ENCODE data around the gene AMD1. TPM values are rescaled to one million over a fixed set of nuclear protein-coding genes. Genes with fewer than 3 reads are reported as not detected.
"Not testable (repeated sequence)": the region's sequence is repeated elsewhere in the genome, so short reads cannot be mapped to it uniquely, and the experiment has no call there.

The AMD1 gene
- 114 and 144 TPM in 2 replicates for total RNA-seq (2014; rRNA removed; shearing (Covaris generic))

DNA sequence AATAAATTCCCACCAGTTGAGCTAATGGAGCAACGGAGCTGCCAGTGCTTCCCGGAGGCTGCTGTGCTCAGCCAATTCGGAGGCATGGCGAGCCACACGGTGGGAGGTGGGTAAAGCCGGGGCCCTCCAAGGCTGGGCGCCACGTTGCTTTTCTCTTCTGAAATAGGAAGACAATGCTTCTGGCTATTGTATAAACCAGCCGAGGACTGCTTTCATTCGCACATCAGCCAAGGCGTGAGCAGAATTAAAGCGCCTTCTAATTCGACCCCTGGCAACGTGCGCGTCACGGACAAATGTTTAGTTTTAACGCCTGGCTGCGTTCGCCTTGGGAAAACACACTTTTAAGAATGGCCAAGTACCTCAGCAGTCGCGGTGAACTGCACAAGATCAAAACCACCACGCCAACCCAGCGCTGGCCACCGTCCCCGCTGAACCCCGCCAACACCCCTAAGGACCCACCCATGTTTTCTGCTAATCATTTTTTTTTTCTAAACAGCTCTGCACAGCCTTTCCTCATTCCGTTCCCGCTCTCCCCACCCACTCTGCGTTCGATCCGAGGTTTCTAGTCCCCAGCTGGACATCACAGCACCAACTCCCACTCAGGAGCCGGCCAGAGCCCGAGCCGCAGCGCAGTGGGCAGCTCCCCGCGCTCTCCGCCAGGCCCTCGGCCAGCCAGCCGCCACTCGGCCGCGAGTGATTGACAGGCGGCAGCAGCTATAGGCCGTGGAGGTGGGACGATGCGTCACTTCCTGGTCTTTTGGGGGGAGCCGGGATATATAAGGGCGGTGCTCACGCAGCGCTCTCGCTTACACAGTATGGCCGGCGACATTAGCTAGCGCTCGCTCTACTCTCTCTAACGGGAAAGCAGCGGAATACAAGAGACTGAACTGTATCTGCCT, at the start of gene AMD1:
AMD1 (plus strand) TSS at position 805 of the 899 bp plus-strand sequence. CDS start 321 bp downstream, outside the sequence.
- DNase-seq (ENCODE audit: low spot score): peak; percentile 95

DNA sequence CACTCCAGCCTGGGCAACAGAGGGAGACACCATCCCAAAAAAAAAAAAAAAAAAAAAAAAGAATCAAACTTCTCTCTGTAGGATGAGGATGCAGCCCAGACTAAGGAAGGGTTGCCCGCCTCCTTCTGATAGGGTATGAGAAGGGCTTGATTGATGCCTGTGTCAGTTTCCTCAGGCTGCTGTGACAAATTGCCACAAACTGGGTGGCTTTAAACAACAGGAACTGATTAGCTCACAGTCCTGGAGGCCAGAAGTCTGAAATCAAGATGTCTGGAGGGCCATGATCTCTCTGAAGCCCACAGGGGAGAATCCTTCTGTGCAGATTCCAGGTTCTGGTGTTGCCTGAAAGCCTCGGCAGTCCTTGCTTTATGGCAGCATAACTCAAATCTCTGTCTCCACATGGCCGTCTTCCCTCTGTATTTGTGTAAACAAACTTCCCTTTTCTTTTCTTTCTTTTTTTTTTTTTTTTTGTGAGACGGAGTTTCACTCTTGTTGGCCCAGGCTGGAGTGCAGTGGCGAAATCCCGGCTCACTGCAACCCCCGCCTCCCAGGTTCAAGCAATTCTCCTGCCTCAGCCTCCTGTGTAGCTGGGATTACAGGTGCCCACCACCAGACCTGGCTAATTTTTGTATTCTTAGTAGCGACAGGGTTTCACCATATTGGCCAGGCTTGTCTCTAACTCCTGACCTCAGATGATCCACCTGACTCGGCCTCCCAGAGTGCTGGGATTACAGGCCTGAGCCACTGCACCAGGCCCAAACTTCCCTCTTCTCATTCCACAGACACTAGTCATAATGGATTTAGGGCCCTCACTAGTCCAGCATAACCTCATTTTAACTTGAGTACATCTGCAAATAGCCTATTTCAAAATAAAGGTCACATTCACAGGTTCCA, 48.1 kb upstream of the AMD1 start:
- no peak for DNase-seq (ENCODE audit: low spot score)

DNA sequence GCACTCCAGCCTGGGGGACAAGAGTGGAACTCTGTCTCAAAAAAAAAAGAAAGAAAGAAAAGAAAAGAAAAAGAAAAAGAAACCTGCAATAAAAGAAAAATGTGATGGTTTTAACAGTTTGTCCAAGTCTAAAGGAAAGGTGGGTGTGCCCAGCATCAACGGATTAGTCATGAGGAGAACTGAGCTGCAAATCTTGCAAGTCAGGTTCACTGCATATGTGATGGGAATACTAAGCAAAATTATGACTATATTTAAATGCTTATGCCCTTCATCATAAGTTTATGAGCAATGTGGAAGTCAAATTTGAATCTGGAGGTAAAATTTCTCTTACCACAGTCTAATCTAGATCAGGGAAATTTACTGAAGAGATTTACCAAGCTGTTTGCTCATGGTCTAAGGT, 46.2 kb upstream of the AMD1 start:
- DNase-seq (ENCODE audit: low spot score): peak; percentile 23

DNA sequence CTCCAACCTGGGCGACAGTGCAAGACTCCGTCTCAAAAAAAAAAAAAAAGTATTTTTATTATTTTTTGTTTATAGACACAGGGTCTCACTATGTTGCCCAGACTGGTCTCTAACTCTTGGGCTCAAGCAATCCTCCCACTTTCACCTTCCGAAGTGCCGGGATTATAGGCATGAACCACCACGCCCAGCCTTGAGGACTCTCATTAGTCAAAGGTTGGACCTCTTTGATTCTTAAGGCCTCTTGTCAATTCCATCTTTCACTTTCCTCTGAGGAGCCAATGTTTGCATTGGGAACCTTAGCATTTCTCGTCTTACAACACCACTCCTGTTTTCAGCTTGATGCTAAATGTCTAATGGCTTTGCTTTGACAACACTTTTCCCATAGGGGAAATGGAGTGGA, 43.2 kb upstream of the AMD1 start:
- no peak for DNase-seq (ENCODE audit: low spot score)

DNA sequence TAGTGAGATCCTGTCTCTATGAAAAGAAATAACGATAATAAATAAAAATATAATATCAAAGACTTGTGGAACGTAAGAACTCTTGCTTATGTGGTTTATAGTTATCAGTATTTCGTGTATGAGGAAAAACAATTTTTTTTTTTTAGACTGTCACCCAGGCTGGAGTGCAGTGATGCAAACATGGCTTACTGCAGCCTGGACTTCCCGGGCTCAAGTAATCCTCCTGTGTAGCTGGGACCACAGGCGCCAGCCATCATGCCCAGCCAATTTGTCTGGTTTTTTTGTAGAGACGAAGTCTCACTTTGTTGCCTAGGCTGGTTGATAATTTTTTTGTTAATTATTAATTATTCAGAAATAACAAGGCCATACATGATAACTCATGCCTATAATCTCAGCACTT, 40.8 kb upstream of the AMD1 start:
- DNase-seq (ENCODE audit: low spot score): no peak

DNA sequence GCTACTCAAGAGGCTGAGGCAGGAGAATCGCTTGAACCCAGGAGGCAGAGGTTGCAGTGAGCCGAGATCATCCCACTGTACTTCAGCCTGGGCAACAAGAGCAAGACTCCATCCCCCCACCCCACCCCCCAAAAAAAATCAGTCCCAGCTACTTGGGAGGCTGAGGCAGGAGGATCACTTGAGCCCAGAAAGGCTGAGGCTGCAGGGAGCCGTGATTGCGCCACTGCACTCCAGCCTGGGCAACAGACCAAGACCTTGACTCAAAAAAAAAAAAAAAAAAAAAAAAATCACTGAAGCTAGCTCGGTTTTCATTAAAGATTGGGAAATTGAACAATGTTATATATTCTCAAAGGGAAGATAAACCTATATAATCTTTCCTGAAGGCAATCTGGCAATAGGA, 38.8 kb upstream of the AMD1 start:
- DNase-seq (ENCODE audit: low spot score): not testable (repeated sequence)

DNA sequence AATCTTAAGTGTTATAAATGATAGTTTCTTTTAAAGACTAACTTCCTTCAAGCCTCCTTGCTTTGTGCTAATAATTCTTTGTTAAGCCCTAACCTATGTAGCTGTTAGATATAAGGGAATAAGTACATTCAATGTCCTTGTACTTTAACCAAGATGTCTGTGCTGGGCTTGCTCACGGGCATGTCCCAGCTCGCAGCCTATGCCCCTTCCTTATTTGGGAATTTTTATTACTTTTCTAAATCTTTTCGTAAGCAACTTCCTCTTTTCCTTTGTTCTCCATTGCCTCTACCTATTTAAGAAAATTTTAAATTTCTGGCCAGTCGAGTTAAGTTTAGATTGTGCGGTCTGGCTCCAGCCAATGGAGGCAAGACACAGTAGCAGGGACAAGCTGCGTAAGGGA, 33.3 kb upstream of the AMD1 start:
- no peak for DNase-seq (ENCODE audit: low spot score)

DNA sequence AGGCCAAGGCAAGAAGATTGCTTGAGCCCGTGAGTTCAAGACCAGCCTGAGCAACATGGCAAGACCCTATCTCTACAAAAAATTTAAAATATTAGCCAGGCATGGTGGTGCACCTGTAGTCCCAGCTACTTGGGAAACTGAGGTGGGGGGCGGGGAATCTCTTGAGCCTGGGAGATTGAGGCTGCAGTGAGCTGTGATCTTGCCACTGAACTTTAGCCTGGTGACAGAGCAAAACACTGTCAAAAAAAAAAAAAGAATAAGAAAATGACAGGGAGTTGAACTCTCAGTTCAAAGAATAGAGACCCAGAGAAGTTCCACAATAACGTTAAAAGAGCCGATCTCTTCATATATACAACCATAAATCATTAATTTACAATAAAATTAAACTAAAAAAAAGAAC, 24.8 kb upstream of the AMD1 start:
- DNase-seq (ENCODE audit: low spot score): no peak

DNA sequence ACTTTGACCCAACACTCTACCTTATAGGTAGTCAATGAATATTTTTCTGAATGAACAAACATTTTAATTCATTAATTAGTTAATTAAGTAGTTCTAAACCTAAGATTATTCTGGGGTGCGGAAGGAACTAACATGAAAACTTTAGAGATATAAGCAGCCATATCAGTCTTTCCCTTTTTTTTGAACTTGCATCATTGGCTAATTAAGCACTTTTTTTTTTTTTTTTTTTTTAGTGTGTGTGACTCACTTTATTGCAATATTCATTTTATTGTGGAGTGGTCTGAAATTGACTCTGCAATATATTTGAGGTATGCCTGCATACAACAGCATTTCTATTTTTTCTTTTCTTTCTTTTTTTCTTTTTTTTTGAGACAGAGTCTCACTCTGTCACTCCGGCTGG, 21.8 kb upstream of the AMD1 start:
- DNase-seq (ENCODE audit: low spot score): no peak

DNA sequence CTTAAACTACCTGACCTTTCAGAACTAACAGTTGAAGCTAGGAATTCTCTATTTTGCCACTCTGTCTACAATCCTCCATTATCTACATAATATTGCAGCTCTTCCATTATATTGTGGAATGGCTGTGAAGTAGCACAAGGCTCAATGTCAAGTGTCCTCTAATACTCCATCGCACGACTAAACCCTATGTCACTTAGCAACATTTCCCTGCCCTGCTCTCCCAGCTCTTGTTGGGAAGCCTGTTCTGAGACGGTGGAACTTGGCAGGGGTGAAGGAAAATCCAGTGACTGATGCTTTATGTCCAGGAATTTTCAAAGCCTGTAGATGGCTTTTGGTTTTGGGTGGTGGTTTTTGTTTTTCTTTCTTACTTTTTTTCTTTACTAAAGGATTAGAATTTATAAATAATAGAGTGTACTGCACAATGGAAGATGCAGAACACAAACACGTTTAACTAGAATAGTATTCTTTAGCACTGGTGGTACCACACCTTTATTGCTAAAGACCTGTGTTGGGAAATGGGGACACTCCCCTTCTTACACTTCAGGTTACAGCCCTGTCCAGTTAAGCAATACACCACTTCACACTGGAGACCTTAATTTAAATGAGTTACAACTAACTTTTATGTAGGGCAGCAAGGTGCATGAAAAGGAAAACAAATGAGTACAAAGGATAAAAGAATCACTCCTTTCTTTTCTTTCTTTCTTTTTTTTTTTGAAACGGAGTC, 20.7 kb upstream of the AMD1 start:
- no peak for DNase-seq (ENCODE audit: low spot score)

DNA sequence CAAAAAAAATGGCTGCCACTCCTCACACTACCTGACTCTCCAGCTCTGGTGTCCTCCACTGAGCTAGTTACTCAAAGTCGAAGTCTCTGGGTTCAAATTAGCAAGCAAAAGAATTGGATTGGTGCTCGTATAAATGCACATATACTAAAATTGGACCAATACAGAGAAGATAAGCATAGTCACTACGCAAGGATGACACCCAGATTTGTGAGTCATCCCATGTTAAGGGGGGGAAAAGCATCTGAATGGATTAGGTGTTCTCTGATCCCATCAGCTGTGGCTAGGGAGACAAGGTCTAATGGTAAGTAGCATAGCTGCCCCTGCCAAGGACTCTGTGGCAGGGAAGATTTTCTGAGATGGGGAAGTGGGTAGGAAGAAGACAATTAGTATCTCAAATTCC, 18.3 kb upstream of the AMD1 start:
- no peak for DNase-seq (ENCODE audit: low spot score)

DNA sequence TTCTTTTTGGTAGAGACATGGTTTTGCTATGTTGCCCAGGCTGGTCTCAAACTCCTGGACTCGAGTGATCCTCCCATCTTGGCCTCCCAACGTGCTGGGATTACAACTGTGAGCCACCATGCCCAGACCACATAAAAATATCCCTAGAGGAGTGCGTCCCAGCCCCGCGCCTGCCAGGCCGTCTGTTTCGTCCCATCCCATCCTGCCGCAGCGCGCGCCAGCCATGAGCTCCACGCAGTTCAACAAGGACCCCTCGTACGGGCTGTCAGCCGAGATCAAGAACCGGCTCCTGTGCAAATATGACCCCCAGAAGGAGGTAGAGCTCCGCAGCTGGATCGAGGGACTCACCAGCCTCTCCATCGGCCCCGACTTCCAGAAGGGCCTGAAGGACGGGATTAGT, 16.6 kb upstream of the AMD1 start:
- no peak for DNase-seq (ENCODE audit: low spot score)

DNA sequence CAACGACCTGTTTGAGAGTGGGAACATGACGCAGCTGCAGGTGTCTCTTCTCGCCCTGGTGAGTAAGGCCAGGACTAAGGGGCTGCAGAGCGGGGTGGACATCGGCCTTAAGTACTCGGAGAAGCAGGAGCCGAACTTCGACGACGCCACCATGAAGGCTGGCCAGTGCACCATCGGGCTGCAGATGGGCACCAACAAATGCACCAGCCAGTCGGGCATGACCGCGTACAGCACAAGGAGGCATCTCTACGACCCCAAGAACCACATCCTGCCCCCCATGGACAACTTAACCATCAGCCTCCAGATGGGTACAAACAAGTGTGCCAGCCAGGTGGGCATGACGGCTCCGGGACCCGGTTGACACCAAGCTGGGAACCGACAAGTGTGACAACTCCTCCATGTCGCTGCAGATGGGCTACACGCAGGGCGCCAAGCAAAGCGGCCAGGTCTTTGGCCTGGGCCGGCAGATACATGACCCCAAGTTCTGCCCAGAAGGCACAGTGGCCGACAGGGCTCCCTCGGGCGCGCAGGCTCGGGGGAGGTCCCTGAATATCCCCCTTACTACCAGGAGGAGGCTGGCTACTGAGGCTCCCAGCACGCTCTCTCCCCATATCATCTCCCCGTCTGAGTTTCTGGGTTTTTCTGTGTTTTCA, 15.9 kb upstream of the AMD1 start:
- DNase-seq (ENCODE audit: low spot score): no peak

DNA sequence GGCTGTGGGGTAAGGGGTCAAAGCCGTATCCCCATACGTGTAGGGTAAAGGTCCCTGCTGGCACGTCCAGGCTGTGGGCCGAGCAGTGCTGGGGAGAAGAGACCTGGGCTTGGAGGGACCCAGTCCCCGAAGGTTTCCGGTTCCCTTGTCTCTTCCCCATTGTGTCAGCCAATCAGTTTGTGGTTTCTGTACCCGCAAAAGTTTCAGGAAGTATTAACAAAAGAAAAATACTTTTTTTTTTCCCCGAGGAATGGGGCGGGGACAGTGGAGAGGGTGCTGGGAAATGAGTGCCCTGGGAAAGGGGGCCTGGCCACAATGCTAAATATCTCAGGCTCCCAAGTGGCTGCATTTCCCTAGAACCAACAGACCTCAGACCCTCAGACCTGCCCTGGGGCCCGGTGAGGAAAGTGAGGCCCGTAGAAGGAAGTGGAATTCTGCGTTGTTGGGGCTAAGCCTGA, 15.2 kb upstream of the AMD1 start:
- DNase-seq (ENCODE audit: low spot score): no peak

DNA sequence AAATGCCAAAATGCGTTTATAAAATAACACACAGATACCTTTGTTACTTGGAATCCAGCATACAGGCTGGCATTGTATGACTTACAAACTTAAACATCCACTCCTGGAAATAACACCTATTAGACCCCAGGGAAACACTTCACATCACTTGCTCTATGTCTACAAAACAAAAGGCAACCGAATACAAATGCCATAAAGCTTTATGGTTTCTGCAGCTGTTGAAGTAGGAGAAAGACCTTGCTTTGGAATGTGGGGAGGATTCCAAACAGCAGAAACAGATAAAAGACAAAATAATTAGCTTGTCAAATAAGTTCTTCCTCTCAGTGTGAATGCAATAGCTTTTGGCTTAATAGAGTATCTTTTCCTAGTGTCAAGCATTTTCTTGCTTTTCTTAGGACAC, 9.8 kb upstream of the AMD1 start:
- DNase-seq (ENCODE audit: low spot score): no peak

DNA sequence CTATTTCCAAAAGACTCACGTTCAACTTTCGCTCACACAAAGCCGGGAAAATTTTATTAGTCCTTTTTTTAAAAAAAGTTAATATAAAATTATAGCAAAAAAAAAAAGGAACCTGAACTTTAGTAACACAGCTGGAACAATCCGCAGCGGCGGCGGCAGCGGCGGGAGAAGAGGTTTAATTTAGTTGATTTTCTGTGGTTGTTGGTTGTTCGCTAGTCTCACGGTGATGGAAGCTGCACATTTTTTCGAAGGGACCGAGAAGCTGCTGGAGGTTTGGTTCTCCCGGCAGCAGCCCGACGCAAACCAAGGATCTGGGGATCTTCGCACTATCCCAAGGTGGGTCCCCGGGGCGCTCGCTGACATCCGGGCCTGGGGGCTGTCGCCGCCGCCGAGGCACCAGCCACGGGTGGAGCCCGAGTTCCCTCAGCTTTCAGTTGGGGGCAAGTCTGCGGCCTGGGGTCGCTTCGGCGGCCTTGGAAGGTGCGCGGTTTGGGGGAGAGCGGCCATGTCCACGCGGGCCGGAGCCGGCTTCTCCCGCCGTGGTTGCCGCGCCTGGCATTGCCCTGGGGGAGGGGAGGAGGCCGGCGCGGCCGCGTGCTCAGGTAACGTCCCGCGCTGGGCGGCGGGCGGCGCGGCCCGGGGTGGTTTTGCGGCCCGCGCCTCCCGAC, 429 bp downstream of the AMD1 start:
- no peak for DNase-seq (ENCODE audit: low spot score)

DNA sequence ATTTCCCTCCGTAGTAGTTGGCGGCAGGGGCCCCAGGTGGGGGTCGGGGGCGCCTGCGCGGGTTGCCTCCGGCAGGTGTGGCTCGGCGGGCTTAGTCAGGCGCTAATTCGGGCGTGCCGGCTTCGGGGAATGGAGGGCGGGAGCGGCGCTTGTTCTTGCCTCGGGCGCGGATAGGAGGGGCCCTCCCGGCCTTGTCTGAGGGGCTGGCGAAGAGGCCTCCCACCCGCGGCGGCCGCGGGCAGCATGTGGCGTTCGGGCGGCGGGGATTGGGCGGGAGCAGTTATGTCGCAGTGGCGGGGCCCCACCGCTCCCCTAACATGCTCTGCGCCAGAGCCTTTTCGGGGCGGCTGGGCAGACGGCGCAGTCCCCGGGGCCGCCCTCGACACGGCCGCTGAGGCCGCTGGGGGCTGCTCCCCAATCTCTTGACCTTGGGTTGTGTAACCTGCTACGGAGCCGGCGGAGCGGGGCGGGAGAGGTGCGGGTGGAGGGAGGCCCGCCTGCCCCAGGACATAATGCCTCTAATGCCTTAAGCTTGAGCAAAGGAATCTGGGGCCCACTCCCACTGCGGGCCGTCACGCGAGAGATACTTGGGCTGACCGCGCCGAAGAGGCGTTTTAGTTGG, 1.1 kb downstream of the AMD1 start:
- DNase-seq (ENCODE audit: low spot score): no peak

DNA sequence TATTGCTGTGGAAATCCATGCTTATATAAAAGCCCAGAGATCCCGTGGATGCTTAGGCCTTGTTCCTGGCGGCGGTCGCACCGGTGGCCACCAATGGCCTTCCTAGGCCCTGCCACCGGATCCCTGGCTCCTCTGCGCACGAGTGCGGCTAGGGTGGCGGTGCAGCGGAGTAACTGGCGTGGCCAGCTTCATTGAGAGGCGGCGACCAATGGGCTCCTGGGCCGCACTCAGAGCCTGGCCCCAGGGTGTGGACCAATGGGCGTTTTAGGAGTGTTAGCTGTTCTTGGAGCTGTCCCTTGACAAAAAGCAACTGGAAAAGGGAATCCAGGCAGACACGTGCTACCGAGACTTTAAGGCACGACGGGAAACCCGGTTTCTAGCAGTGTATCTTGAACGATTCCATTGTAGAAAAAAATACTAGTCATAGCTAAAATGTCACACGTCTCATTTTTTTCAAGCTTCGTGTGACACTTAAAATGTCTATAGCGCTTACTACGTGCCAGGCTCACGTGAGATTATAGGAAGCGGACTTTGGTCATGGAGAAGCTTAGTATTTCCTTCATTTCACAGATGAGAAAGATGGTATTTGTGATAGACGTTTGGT, 1.7 kb downstream of the AMD1 start:
- DNase-seq (ENCODE audit: low spot score): peak; percentile 76

DNA sequence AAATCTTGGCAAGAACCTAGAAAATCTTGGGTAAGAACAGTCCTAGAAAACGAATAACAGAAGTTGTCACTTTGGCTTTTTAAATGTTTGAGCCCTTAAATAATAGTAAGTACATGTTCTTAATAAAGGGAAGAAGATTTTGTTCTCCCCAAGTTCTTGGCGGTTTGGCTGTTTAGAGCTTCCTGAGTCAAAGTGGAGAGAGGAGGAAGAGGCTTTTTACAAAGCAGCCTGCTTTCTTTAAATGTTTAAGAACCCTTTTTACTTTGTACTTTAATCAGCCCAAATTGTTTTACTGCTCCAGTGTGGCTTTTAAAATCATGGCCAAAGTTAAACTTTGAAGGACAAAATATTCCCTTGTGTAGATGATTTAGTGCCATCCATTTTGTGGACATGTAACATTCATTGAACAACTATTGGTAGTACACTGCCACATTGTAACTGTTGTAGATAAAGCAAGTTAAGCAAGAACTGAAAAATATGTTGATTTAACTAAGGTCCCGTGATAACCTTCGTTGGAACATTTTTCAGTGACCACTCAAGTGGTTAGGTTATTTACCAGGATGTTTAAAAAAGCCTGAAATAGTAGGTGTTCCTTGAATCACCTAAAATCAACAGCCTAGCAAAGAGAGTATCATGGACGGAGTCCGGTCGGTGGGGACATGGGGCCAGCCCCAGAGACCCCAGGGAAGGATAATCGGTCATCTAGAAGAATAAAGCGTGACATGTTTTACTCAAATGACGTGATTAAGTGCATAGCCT, 2.4 kb downstream of the AMD1 start:
- no peak for DNase-seq (ENCODE audit: low spot score)
